HEK293 (cell line): ENCODE measurements around the gene CELF4.

ENCODE experiments used
- CTCF ChIA-PET: fragments of 350-600 bp; formaldehyde crosslinking; extraction: SDS; loops from one replicate; lab custom pipeline; 2021; ENCODE audit warnings: antibody characterized with exemption; lab: Yijun Ruan, JAX
- POLR2A ChIA-PET: fragments of 300-600 bp; formaldehyde crosslinking; extraction: SDS; loops from one replicate; lab custom pipeline; 2020; ENCODE audit warnings: antibody characterized with exemption, inconsistent platforms; lab: Yijun Ruan, JAX
- H3K27ac ChIP-seq: fragments of 200-500 bp; sonication (Bioruptor generic); 2 replicates; pipeline ENCODE4 v1.5.1; 2014; ENCODE audit warnings: low read depth, low read length, control low read depth, inconsistent platforms; ENCODE audit errors: extremely low read depth
- H3K36me3 ChIP-seq, 2 experiments: fragments of 200-500 bp in 1 of 2; sonication (Bioruptor generic) in 1 of 2; 1 replicate in 1 of 2; 2 replicates in 1 of 2; pipeline ENCODE4 v1.5.1; 2014 to 2017; ENCODE audit warnings: inconsistent platforms in 2 of 2, low read length in 2 of 2; ENCODE audit not compliant: control insufficient read depth in 2 of 2, insufficient read depth in 1 of 2
- H3K4me1 ChIP-seq: fragments of 200-500 bp; sonication (Bioruptor generic); 2 replicates; pipeline ENCODE4 v1.5.1; 2014; ENCODE audit warnings: mild to moderate bottlenecking, low read length, inconsistent platforms; ENCODE audit not compliant: control insufficient read depth, insufficient read depth
- H3K4me3 ChIP-seq: 2 replicates; pipeline ENCODE4 v1.5.1; 2011; ENCODE audit warnings: low read depth, mild to moderate bottlenecking, control low read depth, low read length, moderate library complexity
- H3K9me3 ChIP-seq: fragments of 200-500 bp; sonication (Bioruptor generic); 2 replicates; pipeline ENCODE4 v1.5.1; 2014; ENCODE audit warnings: low read depth, low read length, inconsistent platforms; ENCODE audit not compliant: control insufficient read depth, insufficient read depth
- IKZF3 ChIP-seq: fragments of 450-650 bp; IDR thresholded peaks from 2 replicates; pipeline ENCODE4 v1.5.0; 2018; ENCODE audit warnings: missing biosample characterization, mild to moderate bottlenecking, missing genetic modification characterization, moderate library complexity
- KLF8 ChIP-seq: fragments of 450-650 bp; formaldehyde crosslinking; IDR thresholded peaks from 2 replicates; pipeline ENCODE4 v1.5.1; 2016; ENCODE audit warnings: missing biosample characterization, missing genetic modification characterization
- PRDM1 ChIP-seq: fragments of 450-650 bp; formaldehyde crosslinking; IDR thresholded peaks from 2 replicates; pipeline ENCODE4; 2016; ENCODE audit warnings: missing biosample characterization, missing genetic modification characterization
- SP3 ChIP-seq: fragments of 450-650 bp; formaldehyde crosslinking; IDR thresholded peaks from 2 replicates; pipeline ENCODE4 v1.5.1; 2016; ENCODE audit warnings: missing biosample characterization, missing genetic modification characterization
- TRIM28 ChIP-seq: IDR thresholded peaks from 2 replicates; pipeline ENCODE4 v1.6.1; 2011; ENCODE audit warnings: low read length, control low read depth, borderline replicate concordance
- ZBTB7A ChIP-seq: fragments of 450-650 bp; formaldehyde crosslinking; IDR thresholded peaks from 2 replicates; pipeline ENCODE4 v1.5.1; 2016; ENCODE audit warnings: low read depth, missing biosample characterization, missing genetic modification characterization
- ZNF10 ChIP-seq: fragments of 450-650 bp; formaldehyde crosslinking; IDR thresholded peaks from 2 replicates; pipeline ENCODE4 v1.5.1; 2017; ENCODE audit warnings: missing biosample characterization, missing genetic modification characterization
- ZNF133 ChIP-seq: fragments of 450-650 bp; formaldehyde crosslinking; IDR thresholded peaks from 2 replicates; pipeline ENCODE4 v1.5.1; 2016; ENCODE audit warnings: missing biosample characterization, missing genetic modification characterization
- ZNF140 ChIP-seq: fragments of 450-650 bp; formaldehyde crosslinking; IDR thresholded peaks from 2 replicates; pipeline ENCODE4 v1.5.1; 2016; ENCODE audit warnings: missing biosample characterization, missing genetic modification characterization
- ZNF157 ChIP-seq: fragments of 450-650 bp; formaldehyde crosslinking; IDR thresholded peaks from 2 replicates; pipeline ENCODE4 v1.5.1; 2016; ENCODE audit warnings: missing biosample characterization, missing genetic modification characterization
- ZNF174 ChIP-seq: fragments of 450-650 bp; formaldehyde crosslinking; IDR thresholded peaks from 2 replicates; pipeline ENCODE4 v1.5.0; 2017; ENCODE audit warnings: missing biosample characterization, mild to moderate bottlenecking, missing genetic modification characterization
- ZNF341 ChIP-seq: fragments of 450-650 bp; formaldehyde crosslinking; IDR thresholded peaks from 2 replicates; pipeline ENCODE4; 2016; ENCODE audit warnings: low read depth, missing biosample characterization, missing genetic modification characterization
- ZNF362 ChIP-seq: fragments of 450-650 bp; formaldehyde crosslinking; IDR thresholded peaks from 2 replicates; pipeline ENCODE4 v1.5.1; 2016; ENCODE audit warnings: missing biosample characterization, missing genetic modification characterization
- ZNF416 ChIP-seq: fragments of 450-650 bp; formaldehyde crosslinking; IDR thresholded peaks from 2 replicates; pipeline ENCODE4 v1.5.1; 2016; ENCODE audit warnings: missing biosample characterization, missing genetic modification characterization
- ZNF473 ChIP-seq: fragments of 450-650 bp; formaldehyde crosslinking; IDR thresholded peaks from 2 replicates; pipeline ENCODE4 v1.5.1; 2017; ENCODE audit warnings: missing biosample characterization, missing genetic modification characterization
- ZNF48 ChIP-seq: fragments of 450-650 bp; formaldehyde crosslinking; IDR thresholded peaks from 2 replicates; pipeline ENCODE4 v1.5.1; 2016; ENCODE audit warnings: missing biosample characterization, missing genetic modification characterization
- ZNF510 ChIP-seq: fragments of 450-650 bp; formaldehyde crosslinking; IDR thresholded peaks from 2 replicates; pipeline ENCODE4 v1.5.1; 2018; ENCODE audit warnings: mild to moderate bottlenecking, missing genetic modification characterization, missing biosample characterization; ENCODE audit not compliant: insufficient replicate concordance
- ZNF518A ChIP-seq: fragments of 450-650 bp; formaldehyde crosslinking; conservative IDR thresholded peaks from 2 replicates; pipeline ENCODE4 v1.5.1; 2016; ENCODE audit warnings: low read depth, missing biosample characterization, missing genetic modification characterization
- ZNF544 ChIP-seq: fragments of 450-650 bp; formaldehyde crosslinking; IDR thresholded peaks from 2 replicates; pipeline ENCODE4 v1.5.0; 2017; ENCODE audit warnings: missing biosample characterization, missing genetic modification characterization
- ZNF548 ChIP-seq: fragments of 450-650 bp; formaldehyde crosslinking; IDR thresholded peaks from 2 replicates; pipeline ENCODE4 v1.5.1; 2016; ENCODE audit warnings: missing biosample characterization, missing genetic modification characterization
- ZNF585B ChIP-seq: fragments of 450-650 bp; formaldehyde crosslinking; IDR thresholded peaks from 2 replicates; pipeline ENCODE4 v1.5.1; 2016; ENCODE audit warnings: missing biosample characterization, missing genetic modification characterization
- ZNF600 ChIP-seq: fragments of 450-650 bp; formaldehyde crosslinking; IDR thresholded peaks from 2 replicates; pipeline ENCODE4 v1.5.1; 2016; ENCODE audit warnings: missing biosample characterization, missing genetic modification characterization
- ZNF623 ChIP-seq: fragments of 450-650 bp; formaldehyde crosslinking; IDR thresholded peaks from 2 replicates; pipeline ENCODE4 v1.5.1; 2016; ENCODE audit warnings: missing biosample characterization, missing genetic modification characterization
- ZNF701 ChIP-seq: fragments of 450-650 bp; formaldehyde crosslinking; IDR thresholded peaks from 2 replicates; pipeline ENCODE4 v1.5.1; 2016; ENCODE audit warnings: missing biosample characterization, missing genetic modification characterization
- ZNF785 ChIP-seq: fragments of 450-650 bp; formaldehyde crosslinking; IDR thresholded peaks from 2 replicates; pipeline ENCODE4 v1.5.1; 2016; ENCODE audit warnings: missing biosample characterization, missing genetic modification characterization
- ZNF792 ChIP-seq: fragments of 450-650 bp; formaldehyde crosslinking; IDR thresholded peaks from 2 replicates; pipeline ENCODE4 v1.5.1; 2016; ENCODE audit warnings: missing biosample characterization, missing genetic modification characterization
- TF ChIP-seq, protein P1 (sequence below): fragments of 450-650 bp; formaldehyde crosslinking; IDR thresholded peaks from 2 replicates; pipeline ENCODE4 v1.5.1; 2016; ENCODE audit warnings: missing biosample characterization, missing genetic modification characterization

The CELF4 gene

DNA sequence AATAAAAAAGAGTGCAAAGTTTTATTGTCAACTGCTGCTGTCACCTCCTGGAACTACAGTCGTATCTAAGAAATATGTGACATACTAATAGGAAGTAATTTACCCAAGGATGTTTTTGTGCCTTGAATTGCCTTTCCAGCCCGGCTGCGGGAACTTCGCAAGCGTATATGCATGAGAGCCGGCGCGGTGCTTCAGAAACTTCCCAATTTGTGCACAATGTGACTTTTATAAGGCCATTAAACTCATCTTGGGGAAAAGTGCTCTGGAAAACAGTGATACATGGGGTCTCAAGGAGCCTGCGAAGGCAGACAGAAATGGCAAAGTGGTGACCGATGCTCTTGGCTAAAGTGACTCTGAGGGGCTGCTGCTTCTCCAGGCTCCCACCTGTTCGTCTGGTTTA, 41.7 kb upstream of the CELF4 start:
- Histone ChIP-seq H3K27ac (no peak overlapping the region), H3K4me1 (no peaks in the 10 kb centered on the region), H3K9me3 (no peaks in the 10 kb centered on the region), H3K4me3 (no peak overlapping the region), H3K36me3 (no peaks in the 10 kb centered on the region)
- TF ChIP-seq ZNF548 = no peak
- TF ChIP-seq ZNF518A = no peak
- TF ChIP-seq ZNF10 (tag by site-specific recombination) = no peak
- no peak for TF ChIP-seq SP3 (tag by site-specific recombination)
- no peak for TF ChIP-seq ZNF585B
- TF ChIP-seq ZNF510 (tag by site-specific recombination) = no peak
- TF ChIP-seq ZNF701 (tag by site-specific recombination) = no peak
- TF ChIP-seq, protein P1, sequence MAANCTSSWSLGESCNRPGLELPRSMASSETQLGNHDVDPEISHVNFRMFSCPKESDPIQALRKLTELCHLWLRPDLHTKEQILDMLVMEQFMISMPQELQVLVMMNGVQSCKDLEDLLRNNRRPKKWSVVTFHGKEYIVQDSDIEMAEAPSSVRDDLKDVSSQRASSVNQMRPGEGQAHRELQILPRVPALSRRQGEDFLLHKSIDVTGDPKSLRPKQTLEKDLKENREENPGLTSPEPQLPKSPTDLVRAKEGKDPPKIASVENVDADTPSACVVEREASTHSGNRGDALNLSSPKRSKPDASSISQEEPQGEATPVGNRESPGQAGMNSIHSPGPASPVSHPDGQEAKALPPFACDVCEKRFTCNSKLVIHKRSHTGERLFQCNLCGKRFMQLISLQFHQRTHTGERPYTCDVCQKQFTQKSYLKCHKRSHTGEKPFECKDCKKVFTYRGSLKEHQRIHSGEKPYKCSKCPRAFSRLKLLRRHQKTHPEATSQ (tag by site-specific recombination) = no peak
- no peak for TF ChIP-seq ZBTB7A
- ChIA-PET POLR2A (no interaction called here), CTCF (no interaction called here)

DNA sequence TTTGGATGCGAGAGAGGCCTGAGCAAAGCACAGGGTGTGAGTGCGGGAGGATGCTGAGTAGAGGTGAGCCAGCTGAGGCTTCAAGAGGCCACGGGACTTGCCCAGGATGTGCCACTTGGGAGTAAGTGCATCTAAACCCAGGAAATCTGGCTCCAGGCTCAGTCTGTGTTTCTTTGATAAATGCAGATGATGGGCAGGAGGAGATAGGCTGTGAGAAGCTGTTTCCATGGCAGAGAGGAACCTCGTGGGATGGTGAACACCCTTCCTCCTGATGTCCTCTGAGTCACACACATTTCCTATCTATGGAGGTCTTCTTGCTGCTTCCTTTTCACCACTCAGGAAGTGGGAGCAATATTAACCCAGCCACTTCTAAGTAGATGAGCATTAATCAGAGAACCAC, 38.4 kb upstream of the CELF4 start:
- Histone ChIP-seq H3K4me3 (no peak overlapping the region), H3K36me3 (no peaks in the 10 kb centered on the region), H3K9me3 (no peaks in the 10 kb centered on the region), H3K4me1 (no peaks in the 10 kb centered on the region), H3K27ac (no peak overlapping the region)
- POLR2A ChIA-PET = no interaction called here
- CTCF ChIA-PET = no interaction called here
- TF ChIP-seq ZNF544 (tag by site-specific recombination) (no peak), ZNF785 (tag by site-specific recombination) (no peak), ZNF341 (no peak), ZNF48 (tag by site-specific recombination) (no peak), ZNF157 (tag by site-specific recombination) (no peak)
- TF ChIP-seq, all 188 proteins: peak for 0

DNA sequence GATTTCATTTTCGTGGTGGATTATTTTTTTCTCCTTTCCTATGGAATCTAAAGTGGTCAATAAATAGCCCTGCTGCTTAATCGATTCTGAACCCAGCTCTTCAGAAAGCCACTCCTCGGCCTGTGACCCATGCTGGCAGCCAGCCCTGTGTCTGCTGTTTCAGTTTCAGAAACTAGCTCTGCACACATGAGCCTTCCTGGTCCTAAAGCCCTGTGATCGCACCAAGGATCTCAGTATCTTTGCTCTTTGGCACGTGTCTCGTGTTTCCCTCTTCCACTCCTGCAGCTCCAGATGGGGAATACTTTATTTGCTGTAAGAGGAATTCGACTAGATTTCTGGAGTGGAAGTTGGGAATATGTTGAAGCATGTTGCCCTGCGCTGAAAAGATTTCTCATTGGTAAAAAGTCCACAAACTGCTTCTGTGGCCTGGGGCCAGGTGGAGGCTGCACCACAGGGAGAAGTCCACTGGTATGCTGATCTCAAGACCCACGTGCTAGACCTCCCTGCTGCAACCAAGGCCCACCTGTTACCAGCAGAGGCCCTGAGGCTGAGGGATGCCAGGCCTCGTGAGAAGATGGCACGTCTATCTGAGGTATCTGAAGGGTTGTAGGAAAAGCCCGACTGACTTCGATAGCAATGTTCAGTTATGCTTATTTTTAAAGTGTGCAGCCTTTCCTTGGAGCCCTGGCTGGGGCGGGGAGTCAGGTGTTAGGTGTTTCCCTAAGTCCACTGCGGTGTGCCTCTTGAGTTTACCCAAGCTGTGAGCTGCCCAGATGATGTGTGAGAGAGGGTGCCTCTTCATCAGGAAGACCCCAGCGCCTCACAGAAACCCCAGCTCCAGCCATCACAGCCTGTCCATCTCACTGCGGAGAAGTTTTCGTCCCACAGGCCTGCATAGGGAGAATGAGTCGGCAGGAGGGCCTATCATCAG, 33.6 kb upstream of the CELF4 start:
- CTCF ChIA-PET = interaction anchor here (0.7 kb wide), 1 partner anchor 20 kb away, joined by 3 read pairs; no protein-coding TSS in a partner anchor
- POLR2A ChIA-PET = no interaction called here
- no peak for TF ChIP-seq ZNF416
- no peak for TF ChIP-seq ZNF140
- no peak for TF ChIP-seq ZNF133 (tag by site-specific recombination)
- no peak for TF ChIP-seq ZNF362 (tag by site-specific recombination)
- no peak for TF ChIP-seq ZNF623 (tag by site-specific recombination)
- no peak for TF ChIP-seq ZNF792 (tag by site-specific recombination)
- TF ChIP-seq TRIM28 = no peak
- TF ChIP-seq SP3 (tag by site-specific recombination) = no peak
- no peak for TF ChIP-seq ZNF600 (tag by site-specific recombination)
- no peak for TF ChIP-seq IKZF3 (tag by site-specific recombination)
- TF ChIP-seq ZNF473 (tag by site-specific recombination) = no peak
- no peak for TF ChIP-seq ZNF174 (tag by site-specific recombination)
- no peak for TF ChIP-seq PRDM1 (tag by site-specific recombination)
- TF ChIP-seq KLF8 = no peak

More for the DNA sequence above, 33.6 kb upstream of the CELF4 start:
- Histone ChIP-seq H3K27ac (no peak overlapping the region), H3K9me3 (no peaks in the 10 kb centered on the region), H3K4me3 (no peak overlapping the region), H3K36me3 (no peaks in the 10 kb centered on the region), H3K4me1 (no peaks in the 10 kb centered on the region)
